HG02678 (cell line): ENCODE data around the gene RANBP17.
"Not testable (repeated sequence)": the region's sequence is repeated elsewhere in the genome, so short reads cannot be mapped to it uniquely, and the experiment has no call there.

Source experiments
- ATAC-seq: cut with Tn5 transposase; IDR thresholded peaks from one replicate; pipeline ENCODE4 v1.9.1; 2021; ENCODE audit warnings: mild to moderate bottlenecking, moderate library complexity; ENCODE audit not compliant: unreplicated experiment

RANBP17 gene

GRCh38 chr5:170865622-170866021 lies 3.8 kb downstream of the RANBP17 start:
- peak; percentile 73 for ATAC-seq

GRCh38 chr5:170867825-170868224 lies 6.0 kb downstream of the RANBP17 start:
- no peak for ATAC-seq

GRCh38 chr5:170870390-170870789 lies 8.6 kb downstream of the RANBP17 start:
- not testable (repeated sequence) for ATAC-seq

GRCh38 chr5:170874017-170874416 lies 12.2 kb downstream of the RANBP17 start:
- ATAC-seq, result no peak

GRCh38 chr5:170875811-170876210 lies 14.0 kb downstream of the RANBP17 start:
- ATAC-seq, result no peak

- no peak for ATAC-seq
Observed at GRCh38 chr5:170880084-170880483, 18.3 kb downstream of the RANBP17 start.

- no peak for ATAC-seq
Observed at GRCh38 chr5:170882345-170882744, 20.5 kb downstream of the RANBP17 start.

GRCh38 chr5:170885256-170885655 lies 23.4 kb downstream of the RANBP17 start:
- ATAC-seq, result no peak

- ATAC-seq, result no peak
Observed at GRCh38 chr5:170885809-170886208, 24.0 kb downstream of the RANBP17 start.

GRCh38 chr5:170886210-170886894 lies 24.5 kb downstream of the RANBP17 start:
- ATAC-seq, result no peak

- ATAC-seq, result no peak
Observed at GRCh38 chr5:170892196-170892595, 30.4 kb downstream of the RANBP17 start.

- no peak for ATAC-seq
Observed at GRCh38 chr5:170894665-170895064, 32.8 kb downstream of the RANBP17 start.

GRCh38 chr5:170896779-170897178 lies 35.0 kb downstream of the RANBP17 start:
- no peak for ATAC-seq

- no peak for ATAC-seq
Observed at GRCh38 chr5:170903075-170903474, 41.3 kb downstream of the RANBP17 start.

GRCh38 chr5:170907758-170908157 lies 45.9 kb downstream of the RANBP17 start:
- no peak for ATAC-seq

GRCh38 chr5:170913573-170913972 lies 51.8 kb downstream of the RANBP17 start:
- no peak for ATAC-seq

GRCh38 chr5:170917113-170917512 lies 55.3 kb downstream of the RANBP17 start:
- no peak for ATAC-seq

- no peak for ATAC-seq
Observed at GRCh38 chr5:170920196-170920595, 58.4 kb downstream of the RANBP17 start.

GRCh38 chr5:170922331-170922730 lies 60.5 kb downstream of the RANBP17 start:
- ATAC-seq, result not testable (repeated sequence)

- ATAC-seq, result no peak
Observed at GRCh38 chr5:170923910-170924620, 62.2 kb downstream of the RANBP17 start.

- not testable (repeated sequence) for ATAC-seq
Observed at GRCh38 chr5:170935534-170936218, 73.9 kb downstream of the RANBP17 start.

- no peak for ATAC-seq
Observed at GRCh38 chr5:170937072-170937471, 75.3 kb downstream of the RANBP17 start.
